Trophoblast cell (in vitro differentiated cells and primary cell): Measurements from ENCODE around the gene PHF12.
A peak's percentile ranks its signal among the peaks of the same experiment; 100 is the strongest.

Source experiments
- DNase-seq, 2 donors: peaks; one replicate each; pipeline ENCODE4 v3.0.0-alpha.2; 2016
- H2AFZ ChIP-seq: 2 replicates; pipeline ENCODE4 v1.6.1; 2013; ENCODE audit warnings: low read length, moderate library complexity, mild to moderate bottlenecking; ENCODE audit not compliant: insufficient read depth, poor library complexity
- H2AK5ac ChIP-seq: 2 replicates; pipeline ENCODE4 v1.6.1; 2013; ENCODE audit warnings: mild to moderate bottlenecking, low read length
- H2BK120ac ChIP-seq: 2 replicates; pipeline ENCODE4 v1.6.1; 2013; ENCODE audit warnings: low read length, mild to moderate bottlenecking, moderate library complexity; ENCODE audit not compliant: insufficient read depth, poor library complexity
- H2BK12ac ChIP-seq: 2 replicates; pipeline ENCODE4 v1.6.1; 2013; ENCODE audit warnings: mild to moderate bottlenecking, low read length, moderate library complexity
- H2BK5ac ChIP-seq: 2 replicates; pipeline ENCODE4 v1.6.1; 2013; ENCODE audit warnings: low read length, low read depth, moderate library complexity, mild to moderate bottlenecking; ENCODE audit not compliant: poor library complexity
- H3K14ac ChIP-seq: 2 replicates; pipeline ENCODE4 v1.6.1; 2013; ENCODE audit warnings: mild to moderate bottlenecking, low read length
- H3K18ac ChIP-seq: 2 replicates; pipeline ENCODE4 v1.6.1; 2013; ENCODE audit warnings: mild to moderate bottlenecking, low read length
- H3K23ac ChIP-seq: 2 replicates; pipeline ENCODE4 v1.6.1; 2013; ENCODE audit warnings: low read length
- H3K27ac ChIP-seq: 2 replicates; pipeline ENCODE4 v1.5.1; 2013; ENCODE audit warnings: low read depth, mild to moderate bottlenecking, inconsistent platforms, low read length, moderate library complexity
- H3K27me3 ChIP-seq: 2 replicates; pipeline ENCODE4 v1.6.1; 2013; ENCODE audit warnings: inconsistent platforms, mild to moderate bottlenecking, low read length, moderate library complexity; ENCODE audit not compliant: insufficient read depth
- H3K36me3 ChIP-seq, 2 experiments: 1 replicate in 1 of 2; 2 replicates in 1 of 2; pipeline ENCODE4 v1.6.1; 2013; ENCODE audit warnings: low read length in 2 of 2, mild to moderate bottlenecking in 2 of 2, moderate library complexity in 1 of 2; ENCODE audit not compliant: insufficient read depth in 2 of 2, control insufficient read depth in 1 of 2
- H3K4ac ChIP-seq: 2 replicates; pipeline ENCODE4 v1.6.1; 2013; ENCODE audit warnings: low read depth, mild to moderate bottlenecking, low read length, moderate library complexity
- H3K4me1 ChIP-seq, 2 experiments: 1 replicate in 1 of 2; 2 replicates in 1 of 2; pipeline ENCODE4 v1.6.1; 2013; ENCODE audit warnings: low read length in 2 of 2, mild to moderate bottlenecking in 2 of 2, moderate library complexity in 1 of 2; ENCODE audit not compliant: insufficient read depth in 2 of 2, control insufficient read depth in 1 of 2
- H3K4me2 ChIP-seq: 2 replicates; pipeline ENCODE4 v1.6.1; 2013; ENCODE audit warnings: inconsistent platforms, mild to moderate bottlenecking, low read length, moderate library complexity
- H3K4me3 ChIP-seq: 2 replicates; pipeline ENCODE4 v1.5.1; 2013; ENCODE audit warnings: mild to moderate bottlenecking, low read depth, low read length, inconsistent platforms
- H3K79me1 ChIP-seq: one replicate; pipeline ENCODE4 v1.6.1; 2013; ENCODE audit warnings: low read length
- H3K79me2 ChIP-seq: 2 replicates; pipeline ENCODE4 v1.6.1; 2013; ENCODE audit warnings: low read length, mild to moderate bottlenecking; ENCODE audit not compliant: control insufficient read depth, insufficient read depth, poor library complexity
- H3K9ac ChIP-seq: 2 replicates; pipeline ENCODE4 v1.6.1; 2013; ENCODE audit warnings: mild to moderate bottlenecking, low read length
- H3K9me3 ChIP-seq: 2 replicates; pipeline ENCODE4 v1.6.1; 2013; ENCODE audit warnings: low read depth, mild to moderate bottlenecking, control low read depth, inconsistent platforms, low read length; ENCODE audit not compliant: insufficient read depth
- H4K12ac ChIP-seq: 2 replicates; pipeline ENCODE4 v1.6.1; 2013; ENCODE audit warnings: low read depth, mild to moderate bottlenecking, low read length, moderate library complexity
- H4K8ac ChIP-seq: 2 replicates; pipeline ENCODE4 v1.6.1; 2013; ENCODE audit warnings: low read depth, mild to moderate bottlenecking, low read length, moderate library complexity
- H4K91ac ChIP-seq: one replicate; pipeline ENCODE4 v1.6.1; 2013; ENCODE audit warnings: low read depth, mild to moderate bottlenecking, low read length, moderate library complexity
- WGBS: extraction: QIAGEN DNeasy Blood & Tissue Kit; methylation state at CpG from one replicate; pipeline ENCODE4 v1.1.7; 2013; ENCODE audit warnings: missing lambda C conversion rate; ENCODE audit not compliant: insufficient read length, insufficient coverage; ENCODE audit errors: extremely low coverage; 5-methylcytosine and 5-hydroxymethylcytosine counted together

The PHF12 gene

GRCh38 chr17:28867276-28867675, 84.0 kb downstream of the PHF12 start:
- no peak overlapping the region for H3K4me3 ChIP-seq
- no peak overlapping the region for H2BK120ac ChIP-seq
- H3K18ac ChIP-seq, result no peak overlapping the region
- no peak overlapping the region for H3K27ac ChIP-seq
- no peak overlapping the region for H4K8ac ChIP-seq
- H3K4ac ChIP-seq, result no peak overlapping the region
- no peak overlapping the region for H3K23ac ChIP-seq
- H3K79me1 ChIP-seq, result no peaks in the 10 kb centered on the region
- no peaks in the 10 kb centered on the region for H3K36me3 ChIP-seq
- peak; percentile 70 to 75 for DNase-seq
- no peak overlapping the region for H3K14ac ChIP-seq
- H2BK5ac ChIP-seq, result no peak overlapping the region
- H3K9me3 ChIP-seq, result no peaks in the 10 kb centered on the region
- H3K9ac ChIP-seq, result no peak overlapping the region
- H4K91ac ChIP-seq, result no peak overlapping the region
- H3K79me2 ChIP-seq, result no peaks in the 10 kb centered on the region
- H2AFZ ChIP-seq, result no peak overlapping the region
- no peak overlapping the region for H4K12ac ChIP-seq
- H3K27me3 ChIP-seq, result no peaks in the 10 kb centered on the region
- H2BK12ac ChIP-seq, result no peak overlapping the region
- no peak overlapping the region for H2AK5ac ChIP-seq
- no peak overlapping the region for H3K4me2 ChIP-seq
- H3K4me1 ChIP-seq, result peaks cover 0 to 2% of the 10 kb centered on the region in 2 experiments
- WGBS, result no CpG with 5 or more reads among the region's 7 CpGs

GRCh38 chr17:28865946-28866752, 85.2 kb downstream of the PHF12 start:
- Histone ChIP-seq H4K91ac (no peak overlapping the region), H3K4me1 (peaks cover 0 to 2% of the 10 kb centered on the region in 2 experiments), H2AFZ (no peak overlapping the region), H3K4me3 (no peak overlapping the region), H4K12ac (no peak overlapping the region), H3K27me3 (no peaks in the 10 kb centered on the region), H3K36me3 (no peaks in the 10 kb centered on the region), H2BK12ac (no peak overlapping the region), H2AK5ac (no peak overlapping the region), H3K9me3 (no peaks in the 10 kb centered on the region), H3K27ac (no peak overlapping the region), H3K79me1 (no peaks in the 10 kb centered on the region), H4K8ac (no peak overlapping the region), H3K23ac (no peak overlapping the region), H2BK5ac (no peak overlapping the region), H2BK120ac (no peak overlapping the region), H3K14ac (no peak overlapping the region), H3K9ac (no peak overlapping the region), H3K79me2 (no peaks in the 10 kb centered on the region), H3K4ac (no peak overlapping the region), H3K4me2 (no peak overlapping the region), H3K18ac (no peak overlapping the region)
- WGBS, result no CpG with 5 or more reads among the region's 13 CpGs
- peak; percentile 53 to 63 for DNase-seq

GRCh38 chr17:28864991-28865849, 86.1 kb downstream of the PHF12 start:
- H3K79me1 ChIP-seq, result no peaks in the 10 kb centered on the region
- peak; percentile 51 to 52 for DNase-seq
- WGBS, result no CpG with 5 or more reads among the region's 11 CpGs
- no peak overlapping the region for H2AFZ ChIP-seq
- no peak overlapping the region for H2AK5ac ChIP-seq
- H2BK12ac ChIP-seq, result no peak overlapping the region
- peak overlapping the region; percentile 14 for H3K9ac ChIP-seq
- H2BK120ac ChIP-seq, result no peak overlapping the region
- no peak overlapping the region for H3K4me2 ChIP-seq
- no peak overlapping the region for H4K8ac ChIP-seq
- H3K9me3 ChIP-seq, result no peaks in the 10 kb centered on the region
- no peaks in the 10 kb centered on the region for H3K79me2 ChIP-seq
- peaks cover 5 to 6% of the 10 kb centered on the region in 2 experiments for H3K36me3 ChIP-seq
- H3K14ac ChIP-seq, result no peak overlapping the region
- H4K12ac ChIP-seq, result no peak overlapping the region
- H3K27ac ChIP-seq, result no peak overlapping the region
- H3K27me3 ChIP-seq, result no peaks in the 10 kb centered on the region
- H3K18ac ChIP-seq, result no peak overlapping the region
- no peak overlapping the region for H2BK5ac ChIP-seq
- H3K23ac ChIP-seq, result no peak overlapping the region
- no peak overlapping the region for H3K4ac ChIP-seq
- H3K4me3 ChIP-seq, result no peak overlapping the region
- H3K4me1 ChIP-seq, result peaks cover 0 to 2% of the 10 kb centered on the region in 2 experiments
- no peak overlapping the region for H4K91ac ChIP-seq

GRCh38 chr17:28863953-28864352, 87.4 kb downstream of the PHF12 start:
- DNase-seq, result no peak
- no peak overlapping the region for H3K23ac ChIP-seq
- WGBS, result no CpG with 5 or more reads among the region's 1 CpG

More at GRCh38 chr17:28863953-28864352, 87.4 kb downstream of the PHF12 start:
- Histone ChIP-seq H3K27me3 (no peaks in the 10 kb centered on the region), H3K27ac (no peak overlapping the region), H2BK5ac (no peak overlapping the region), H3K4me2 (no peak overlapping the region), H4K91ac (no peak overlapping the region), H3K4me3 (no peak overlapping the region), H2BK12ac (no peak overlapping the region), H2BK120ac (no peak overlapping the region), H3K36me3 (peaks cover 9 to 13% of the 10 kb centered on the region in 2 experiments), H3K14ac (no peak overlapping the region), H3K18ac (no peak overlapping the region), H4K8ac (no peak overlapping the region), H2AK5ac (no peak overlapping the region), H3K9ac (no peak overlapping the region), H3K79me2 (no peaks in the 10 kb centered on the region), H3K9me3 (no peaks in the 10 kb centered on the region), H3K79me1 (no peaks in the 10 kb centered on the region), H3K4me1 (peaks cover 0 to 2% of the 10 kb centered on the region in 2 experiments), H2AFZ (no peak overlapping the region), H4K12ac (no peak overlapping the region), H3K4ac (no peak overlapping the region)
